ENCODE measurements around the gene DOCK11.

GRCh38 chrX:118522230-118522926 lies 26.8 kb downstream of the DOCK11 start:
- TF ChIP-seq PRDM15 (CRISPR knock-in tag; IDR thresholded peaks at IDR 0.05): no peak
- TF ChIP-seq CTCF (IDR thresholded peaks at IDR 0.05): no peak
- no peak for TF ChIP-seq NFATC4 (CRISPR knock-in tag; IDR thresholded peaks at IDR 0.05)
